HFFc6 (cell line): ENCODE results near the gene FAM174B. TPM values are rescaled to one million over a fixed set of nuclear protein-coding genes. Genes with fewer than 3 reads are reported as not detected.

ENCODE experiments used
- DNase-seq: peaks from one replicate; pipeline ENCODE4 v3.0.0-alpha.2; 2018
- H3K27ac Mint-ChIP-seq: 2 replicates; pipeline ENCODE4 v1.8.0; 2020; ENCODE audit warnings: mild to moderate bottlenecking, mixed read lengths
- H3K27me3 Mint-ChIP-seq: 2 replicates; pipeline ENCODE4 v1.8.0; 2021; ENCODE audit warnings: mild to moderate bottlenecking, moderate library complexity, mixed read lengths; ENCODE audit not compliant: insufficient read depth
- H3K36me3 Mint-ChIP-seq: 2 replicates; pipeline ENCODE4 v1.8.0; 2021; ENCODE audit warnings: low read depth, mixed read lengths
- H3K4me1 Mint-ChIP-seq: 2 replicates; pipeline ENCODE4 v1.8.0; 2020; ENCODE audit warnings: low read depth, mixed read lengths
- H3K4me3 Mint-ChIP-seq: 2 replicates; pipeline ENCODE4 v1.8.0; 2020; ENCODE audit warnings: mild to moderate bottlenecking, moderate library complexity, mixed read lengths
- H3K9me3 Mint-ChIP-seq: 2 replicates; pipeline ENCODE4 v1.8.0; 2020; ENCODE audit warnings: mild to moderate bottlenecking, mixed read lengths
- CTCF ChIP-seq: fragments of 200-600 bp; sonication (generic); IDR thresholded peaks from 2 replicates; pipeline ENCODE4 v1.5.0; 2021; ENCODE audit warnings: antibody characterized with exemption, mild to moderate bottlenecking
- total RNA-seq, 6 experiments: library from RNA; stranded (reverse); fragmentation: NEBNext Ultra II Directional; extraction: Animal tissue kit (Norgen Biotek cat#: 25700); gene quantifications; 2 replicates in 1 of 6; 3 replicates in 5 of 6; pipeline ENCODE4 v1.2.3, GENCODE V29; 2021

Gene FAM174B
- total RNA-seq, 6 experiments from 2014 or later, result 1.2 to 7.0 (median 2.3) TPM

GRCh38 chr15:92669432-92669831 lies 13.9 kb upstream of the FAM174B start:
- H3K9me3 Mint-ChIP-seq, result no peaks in the 10 kb centered on the region; the same call in 1 of the 2 replicates
- no peak for DNase-seq
- no peak overlapping the region for H3K27ac Mint-ChIP-seq
- H3K36me3 Mint-ChIP-seq, result no peaks in the 10 kb centered on the region
- H3K27me3 Mint-ChIP-seq, result peaks cover 7% of the 10 kb centered on the region
- TF ChIP-seq CTCF, result no peak
- no peak overlapping the region for H3K4me3 Mint-ChIP-seq
- peaks cover 15% of the 10 kb centered on the region for H3K4me1 Mint-ChIP-seq

- no peak for TF ChIP-seq CTCF
- Mint-ChIP-seq H3K9me3 (no peaks in the 10 kb centered on the region; the same call in 1 of the 2 replicates), H3K27me3 (peaks cover 7% of the 10 kb centered on the region), H3K4me3 (no peak overlapping the region), H3K4me1 (peaks cover 15% of the 10 kb centered on the region), H3K27ac (no peak overlapping the region), H3K36me3 (no peaks in the 10 kb centered on the region)
- no peak for DNase-seq
Observed at GRCh38 chr15:92668620-92669019, 13.0 kb upstream of the FAM174B start.

GRCh38 chr15:92667970-92668485 lies 12.5 kb upstream of the FAM174B start:
- DNase-seq, result no peak
- no peak for TF ChIP-seq CTCF
- H3K9me3 Mint-ChIP-seq, result no peaks in the 10 kb centered on the region; the same call in 1 of the 2 replicates
- peaks cover 7% of the 10 kb centered on the region for H3K27me3 Mint-ChIP-seq
- peaks cover 15% of the 10 kb centered on the region for H3K4me1 Mint-ChIP-seq
- H3K36me3 Mint-ChIP-seq, result no peaks in the 10 kb centered on the region
- no peak overlapping the region for H3K27ac Mint-ChIP-seq
- no peak overlapping the region for H3K4me3 Mint-ChIP-seq

- DNase-seq, result no peak
- Mint-ChIP-seq H3K27me3 (peaks cover 5% of the 10 kb centered on the region), H3K4me1 (peaks cover 15% of the 10 kb centered on the region), H3K27ac (no peak overlapping the region), H3K9me3 (no peaks in the 10 kb centered on the region; the same call in 1 of the 2 replicates), H3K4me3 (no peak overlapping the region), H3K36me3 (no peaks in the 10 kb centered on the region)
- no peak for TF ChIP-seq CTCF
Observed at GRCh38 chr15:92667287-92667904, 11.8 kb upstream of the FAM174B start.

- Mint-ChIP-seq H3K27me3 (peaks cover 6% of the 10 kb centered on the region), H3K4me3 (no peak overlapping the region), H3K9me3 (no peaks in the 10 kb centered on the region; the same call in 1 of the 2 replicates), H3K36me3 (no peaks in the 10 kb centered on the region), H3K4me1 (peaks cover 15% of the 10 kb centered on the region), H3K27ac (no peak overlapping the region)
- no peak for DNase-seq
- no peak for TF ChIP-seq CTCF
Observed at GRCh38 chr15:92666780-92667179, 11.2 kb upstream of the FAM174B start.
